HG03342 (cell line): ENCODE results near the gene BCL11A.
A peak's percentile ranks its signal among the peaks of the same experiment; 100 is the strongest.

Experiments used
- ATAC-seq: cut with Tn5 transposase; IDR thresholded peaks from one replicate; pipeline ENCODE4 v1.9.1; 2021; ENCODE audit warnings: mild to moderate bottlenecking, moderate library complexity; ENCODE audit not compliant: unreplicated experiment

Gene BCL11A

DNA sequence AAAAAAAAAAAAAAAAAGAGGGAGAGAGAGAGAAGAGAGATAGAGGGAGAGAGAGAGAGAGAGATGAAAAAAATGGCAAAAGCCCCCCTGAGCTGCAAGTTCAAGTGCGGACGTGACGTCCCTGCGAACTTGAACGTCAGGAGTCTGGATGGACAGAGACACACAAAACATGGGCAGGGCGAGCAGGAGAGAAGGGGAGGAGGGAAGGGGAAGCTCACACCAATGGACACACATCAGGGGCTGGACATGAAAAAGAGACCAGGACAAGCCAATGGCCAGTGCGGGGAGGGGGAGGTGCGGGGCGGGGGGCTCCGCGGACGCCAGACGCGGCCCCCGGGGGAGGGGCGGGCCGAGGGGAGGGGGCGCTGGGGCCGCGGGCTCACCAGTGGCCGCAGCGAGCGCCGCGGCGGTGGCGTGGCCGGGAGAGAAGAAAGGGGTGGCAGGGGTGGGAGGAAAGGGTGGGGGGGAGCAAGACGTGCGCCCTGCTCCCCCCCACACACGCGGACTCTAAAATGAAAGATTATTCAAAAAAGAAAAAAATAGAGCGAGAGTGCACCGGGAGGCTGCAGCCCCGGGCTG is at the start of gene BCL11A:
Gene BCL11A, minus strand, starts transcription at position 160 of the 579 bp plus-strand sequence. CDS start 384 bp downstream, outside the sequence.
- no peak for ATAC-seq

GRCh38 chr2:60602828-60603532 is 49.5 kb upstream of the BCL11A start:
- no peak for ATAC-seq

GRCh38 chr2:60602388-60602787 is 48.9 kb upstream of the BCL11A start:
- no peak for ATAC-seq

DNA sequence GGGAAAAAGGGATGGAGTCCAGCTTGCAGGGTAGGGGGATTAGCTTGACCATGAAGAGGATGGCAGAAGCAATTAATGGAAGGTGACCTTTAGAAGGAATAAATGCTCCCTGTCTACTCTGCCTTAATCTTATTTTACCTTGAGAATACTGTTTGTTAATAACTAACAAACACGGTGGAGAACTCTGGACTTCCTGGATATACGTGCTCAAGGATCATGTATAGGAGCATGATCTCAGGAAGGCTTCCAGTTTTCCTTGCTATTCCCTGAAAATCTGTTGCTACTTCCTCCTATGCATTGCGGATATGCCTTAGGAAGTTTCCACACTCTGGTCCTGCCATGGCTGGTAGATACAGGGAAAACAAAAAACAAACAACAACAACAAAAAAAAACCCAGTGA is 44.8 kb upstream of the BCL11A start:
- no peak for ATAC-seq

DNA sequence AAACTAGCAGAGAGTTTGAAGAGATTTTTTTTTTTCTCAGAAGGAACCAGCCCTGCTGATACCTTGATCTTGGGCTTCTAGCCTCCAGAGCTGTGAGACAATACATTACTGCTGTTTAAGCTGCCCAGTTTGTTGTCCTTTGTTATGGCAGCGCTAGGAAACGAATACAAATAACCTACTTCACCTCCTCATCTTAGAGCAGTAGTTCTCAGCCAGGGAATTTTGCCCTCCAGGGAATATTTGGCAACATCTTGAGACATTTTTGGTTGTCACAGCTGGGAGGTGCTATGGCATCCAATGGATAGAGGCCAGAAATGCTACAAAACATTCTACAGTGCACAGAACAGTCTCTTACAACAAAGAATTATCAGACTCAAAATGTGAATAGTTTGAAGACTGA is 43.9 kb upstream of the BCL11A start:
- no peak for ATAC-seq

DNA sequence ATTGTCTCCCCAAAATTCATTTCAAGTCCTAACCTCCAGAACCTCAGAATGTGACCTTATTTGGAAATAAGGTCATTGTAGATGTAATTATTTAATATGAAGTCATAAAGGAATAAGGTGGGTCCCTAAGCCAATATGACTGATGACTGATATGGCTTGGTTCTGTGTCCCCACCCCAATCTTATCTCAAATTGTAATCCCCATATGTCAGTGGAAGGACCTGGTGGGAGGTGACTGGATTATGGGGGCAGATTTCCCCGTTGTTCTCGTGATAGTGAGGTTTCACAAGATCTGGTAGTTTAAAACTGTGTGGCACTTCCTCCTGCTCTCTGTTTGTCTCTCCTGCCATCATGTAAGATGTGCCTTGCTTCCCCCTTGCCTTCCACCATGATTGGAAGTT is 43.0 kb upstream of the BCL11A start:
- no peak for ATAC-seq

GRCh38 chr2:60595953-60596352 is 42.5 kb upstream of the BCL11A start:
- no peak for ATAC-seq

DNA sequence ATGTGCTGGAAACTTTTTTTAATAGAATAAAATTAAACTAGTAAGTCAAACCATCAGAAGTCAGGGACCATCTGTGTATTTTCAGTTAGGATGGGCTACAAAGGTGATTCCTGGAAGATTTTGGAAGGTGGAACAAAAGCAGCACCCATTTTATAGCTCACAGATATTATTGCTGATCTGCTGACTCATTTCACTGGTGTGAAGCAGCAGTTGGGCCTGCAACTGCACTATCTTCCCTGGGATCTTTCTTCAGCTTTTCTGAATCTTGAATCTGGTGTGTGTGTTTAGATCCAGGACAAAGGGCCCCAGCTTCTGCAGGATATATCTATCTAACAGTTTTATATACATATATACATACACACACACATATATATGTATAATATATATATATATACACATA is 35.6 kb upstream of the BCL11A start:
- no peak for ATAC-seq

GRCh38 chr2:60586081-60586480 is 32.6 kb upstream of the BCL11A start:
- no peak for ATAC-seq

DNA sequence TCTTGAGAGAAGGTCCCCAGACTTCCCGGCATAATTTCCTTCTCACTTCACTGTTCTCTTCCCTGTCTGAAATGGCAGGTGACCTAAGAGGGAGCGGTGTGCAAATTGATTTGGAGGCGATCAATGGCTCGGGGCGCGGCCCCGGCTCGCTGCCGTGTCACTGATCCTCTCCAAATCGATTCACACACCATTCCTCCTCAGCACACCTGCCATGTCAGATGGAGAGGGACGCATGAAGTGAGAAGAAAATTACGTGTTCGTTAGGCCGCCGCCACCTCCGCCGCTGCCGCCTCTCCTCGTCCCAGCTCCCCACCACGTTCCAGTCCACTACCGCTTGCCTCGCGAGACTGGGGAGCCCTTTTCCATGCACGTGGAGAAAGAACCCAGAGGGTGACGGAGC is 31.8 kb upstream of the BCL11A start:
- ATAC-seq, result no peak

- ATAC-seq, result no peak
Observed at GRCh38 chr2:60583604-60584003, 30.1 kb upstream of the BCL11A start.

DNA sequence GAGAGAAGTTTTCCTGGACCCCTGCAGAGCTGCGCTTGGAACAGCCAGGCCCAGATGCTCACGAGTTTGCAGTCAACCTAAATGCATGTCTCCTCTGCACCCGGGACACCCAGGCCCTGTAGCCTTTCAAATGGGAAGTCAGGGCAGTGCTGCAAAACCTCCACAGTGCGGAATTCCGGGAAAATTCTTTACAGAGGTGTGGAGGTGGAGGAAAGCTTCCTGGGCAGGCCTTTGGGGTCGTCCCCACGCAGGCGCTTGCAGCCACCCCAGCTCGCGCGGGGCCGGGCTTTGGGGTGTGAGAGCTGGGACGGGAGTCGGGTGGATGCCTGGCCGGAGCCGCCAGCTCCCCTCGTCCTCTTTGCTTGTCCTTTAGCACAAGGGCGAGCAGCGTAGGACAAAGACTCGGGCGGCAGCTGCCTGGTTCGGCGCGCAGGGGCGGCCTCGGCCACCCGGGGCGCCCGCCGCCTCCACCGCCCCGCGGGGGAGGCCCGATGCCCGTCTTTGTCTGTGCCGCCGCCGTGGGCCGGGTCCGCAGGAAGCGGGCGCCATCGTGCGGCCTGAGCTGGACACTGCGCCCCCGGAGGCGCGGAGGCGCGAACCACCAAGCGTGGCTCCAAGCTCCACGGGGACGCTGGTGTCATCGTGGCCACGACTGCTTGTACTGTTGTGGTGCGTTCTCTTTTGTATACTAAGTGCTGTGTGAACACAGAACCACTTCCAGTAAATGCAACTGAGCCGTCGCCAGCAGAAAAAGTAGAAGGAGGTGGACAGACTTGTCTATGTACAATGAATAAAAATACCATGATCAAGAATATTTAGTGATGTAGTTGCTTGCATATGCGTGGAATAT is 28.2 kb upstream of the BCL11A start:
- ATAC-seq, result peak; percentile 95

GRCh38 chr2:60577682-60578283 is 24.3 kb upstream of the BCL11A start:
- no peak for ATAC-seq

GRCh38 chr2:60573251-60573650 is 19.8 kb upstream of the BCL11A start:
- ATAC-seq, result no peak

DNA sequence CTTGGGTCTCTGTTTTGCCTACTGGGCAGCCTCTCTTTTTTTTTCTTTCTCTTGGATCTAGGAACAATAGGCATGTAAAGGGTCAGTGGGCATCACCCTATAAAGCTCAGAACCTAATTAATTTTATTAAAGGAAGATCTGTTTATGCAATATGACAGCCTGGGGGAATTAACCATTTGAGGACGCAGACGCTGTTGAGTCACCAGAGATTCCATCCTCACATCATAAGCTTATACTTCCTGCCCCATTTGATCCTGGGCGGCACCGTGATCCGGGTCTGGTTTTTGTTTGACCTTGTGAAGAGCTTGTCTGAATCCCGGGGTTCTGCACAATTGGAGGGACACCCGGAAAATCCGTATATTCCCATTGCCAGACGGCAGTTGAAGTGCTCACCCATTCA is 16.8 kb upstream of the BCL11A start:
- ATAC-seq, result no peak

GRCh38 chr2:60569680-60570111 is 16.2 kb upstream of the BCL11A start:
- ATAC-seq, result no peak

DNA sequence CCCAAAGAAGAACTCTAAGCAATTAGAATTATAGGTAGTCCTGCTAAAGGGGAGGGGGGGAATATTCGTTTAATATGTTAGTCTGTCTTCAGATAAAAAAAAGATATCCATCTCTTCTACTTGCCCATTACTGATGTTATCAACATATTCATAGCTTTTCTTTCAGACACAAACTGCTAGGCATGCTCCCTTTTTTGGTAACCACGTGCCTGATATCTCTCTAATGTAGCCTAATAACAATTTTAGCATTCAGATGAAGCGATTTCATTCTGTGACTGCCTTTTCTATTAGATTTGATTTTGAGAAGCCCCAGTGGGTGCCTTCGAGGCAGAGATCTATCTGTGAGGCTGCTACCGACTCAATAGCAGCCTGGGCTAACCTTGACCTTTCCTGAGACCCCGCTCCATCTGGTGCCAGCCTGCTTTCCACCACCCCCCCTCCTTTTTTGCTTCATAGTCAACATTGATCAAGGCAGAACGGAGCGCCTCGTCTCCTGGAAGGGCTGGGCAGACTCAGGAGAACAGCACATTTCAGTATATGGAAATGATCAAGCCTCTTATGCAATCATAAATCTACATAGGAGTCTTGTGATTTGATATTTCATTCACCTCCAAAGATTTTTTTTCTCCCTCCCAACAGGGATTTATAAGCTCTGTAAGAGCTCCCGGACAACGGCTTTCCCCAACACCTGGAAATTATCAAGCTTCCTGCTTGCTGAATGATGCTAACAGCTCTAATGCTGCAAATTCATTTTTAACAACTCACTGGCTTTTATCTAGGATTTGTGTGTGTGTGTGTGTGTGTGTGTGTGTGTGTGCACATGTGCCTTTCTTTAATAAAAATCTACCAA is 14.7 kb upstream of the BCL11A start:
- ATAC-seq, result no peak

- ATAC-seq, result no peak
Observed at GRCh38 chr2:60567096-60567495, 13.6 kb upstream of the BCL11A start.

DNA sequence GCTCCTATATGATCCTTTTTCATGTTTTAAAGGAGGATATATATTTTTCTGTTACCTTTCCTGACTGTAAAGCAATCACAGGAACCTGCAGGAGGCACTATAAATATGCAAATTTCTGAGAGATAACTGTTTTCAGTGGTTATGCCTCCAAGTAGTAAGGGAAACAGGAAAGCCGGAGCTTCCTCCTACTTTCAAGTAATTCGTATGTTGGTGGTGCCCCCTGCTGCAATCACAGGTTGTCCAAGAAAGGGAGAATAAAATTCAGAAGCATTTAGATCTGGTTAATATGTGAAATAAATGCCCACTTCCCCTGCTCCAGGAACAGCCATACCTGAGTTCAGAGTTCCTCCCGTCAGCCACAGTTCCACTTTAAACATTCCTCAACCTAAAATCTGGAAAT is 12.0 kb upstream of the BCL11A start:
- no peak for ATAC-seq
